GM19468 (cell line): ENCODE data around the gene COMT.

Experiments used
- ATAC-seq: cut with Tn5 transposase; IDR thresholded peaks from one replicate; pipeline ENCODE4 v1.9.1; 2021; ENCODE audit warnings: mild to moderate bottlenecking, moderate library complexity, moderate number of reproducible peaks; ENCODE audit not compliant: unreplicated experiment; ENCODE audit errors: extremely low read depth

The COMT gene

GRCh38 chr22:19966908-19967750 lies 25.6 kb downstream of the COMT start:
- no peak for ATAC-seq

GRCh38 chr22:19967850-19968449 lies 26.4 kb downstream of the COMT start:
- ATAC-seq = no peak

GRCh38 chr22:19968450-19968891 lies 26.9 kb downstream of the COMT start:
- ATAC-seq = no peak

- no peak for ATAC-seq
Measured at GRCh38 chr22:19969141-19969928, 27.8 kb downstream of the COMT start.

GRCh38 chr22:19970031-19970478 lies 28.5 kb downstream of the COMT start:
- no peak for ATAC-seq

GRCh38 chr22:19970479-19971275 lies 29.1 kb downstream of the COMT start:
- no peak for ATAC-seq

GRCh38 chr22:19971276-19972124 lies 29.9 kb downstream of the COMT start:
- ATAC-seq = no peak

- no peak for ATAC-seq
Measured at GRCh38 chr22:19972251-19972650, 30.7 kb downstream of the COMT start.

- ATAC-seq = no peak
Measured at GRCh38 chr22:19972652-19973550, 31.3 kb downstream of the COMT start.

GRCh38 chr22:19973551-19974267 lies 32.1 kb downstream of the COMT start:
- ATAC-seq = no peak

- no peak for ATAC-seq
Measured at GRCh38 chr22:19974268-19974861, 32.8 kb downstream of the COMT start.

- ATAC-seq = no peak
Measured at GRCh38 chr22:19974935-19975706, 33.5 kb downstream of the COMT start.

- ATAC-seq = no peak
Measured at GRCh38 chr22:19975707-19976035, 34.1 kb downstream of the COMT start.

GRCh38 chr22:19976671-19977070 lies 35.1 kb downstream of the COMT start:
- no peak for ATAC-seq

- ATAC-seq = no peak
Measured at GRCh38 chr22:19977296-19978243, 36.0 kb downstream of the COMT start.
